Smooth muscle cell (in vitro differentiated cells): ENCODE data around the gene GZF1. TPM values are rescaled to one million over a fixed set of nuclear protein-coding genes. Genes with fewer than 3 reads are reported as not detected.

ENCODE experiments used
- DNase-seq: peaks from one replicate; lab custom pipeline; 2025; ENCODE audit not compliant: unreplicated experiment; lab: John Stamatoyannopoulos, UW
- H2AFZ ChIP-seq: fragments of 200-600 bp; sonication (generic); 2 replicates; pipeline ENCODE4 v1.6.0; 2016; ENCODE audit warnings: antibody characterized with exemption, low read depth, mild to moderate bottlenecking
- H3F3A ChIP-seq: fragments of 200-600 bp; sonication (generic); 2 replicates; pipeline ENCODE4 v1.6.0; 2017; ENCODE audit warnings: antibody characterized with exemption, low read depth
- H3K27ac ChIP-seq: fragments of 200-600 bp; sonication (generic); 2 replicates; pipeline ENCODE4 v1.5.1; 2016; ENCODE audit warnings: low read depth, mild to moderate bottlenecking
- H3K27me3 ChIP-seq: fragments of 200-600 bp; sonication (generic); 2 replicates; pipeline ENCODE4 v1.6.1; 2016; ENCODE audit warnings: low read depth, mild to moderate bottlenecking
- H3K36me3 ChIP-seq: fragments of 200-600 bp; sonication (generic); 2 replicates; pipeline ENCODE4 v1.5.1; 2016; ENCODE audit warnings: low read depth
- H3K4me1 ChIP-seq: fragments of 200-600 bp; sonication (generic); 2 replicates; pipeline ENCODE4 v1.5.1; 2016; ENCODE audit warnings: low read depth
- H3K4me2 ChIP-seq: fragments of 200-600 bp; sonication (generic); 2 replicates; pipeline ENCODE4 v1.6.0; 2016; ENCODE audit warnings: mild to moderate bottlenecking
- H3K4me3 ChIP-seq: fragments of 200-600 bp; sonication (generic); 2 replicates; pipeline ENCODE4 v1.5.1; 2016; ENCODE audit warnings: mild to moderate bottlenecking
- H3K79me2 ChIP-seq: fragments of 200-600 bp; sonication (generic); 2 replicates; pipeline ENCODE4 v1.6.0; 2016; ENCODE audit warnings: low read depth, mild to moderate bottlenecking
- H3K9ac ChIP-seq: fragments of 200-600 bp; sonication (generic); 2 replicates; pipeline ENCODE4 v1.6.0; 2016; ENCODE audit warnings: low read depth
- H3K9me3 ChIP-seq: fragments of 200-600 bp; sonication (generic); replicated peaks from 2 replicates; pipeline ENCODE4 v1.5.1; 2016; ENCODE audit warnings: low read depth
- H4K20me1 ChIP-seq: fragments of 200-600 bp; sonication (generic); 2 replicates; pipeline ENCODE4 v1.6.0; 2016; ENCODE audit warnings: low read depth
- CTCF ChIP-seq: fragments of 200-600 bp; sonication (generic); IDR thresholded peaks from 2 replicates; pipeline ENCODE4 v1.5.1; 2017; ENCODE audit warnings: borderline replicate concordance, mild to moderate bottlenecking, antibody characterized with exemption; ENCODE audit not compliant: insufficient read depth, poor library complexity, severe bottlenecking
- WGBS: methylation state at CpG from one replicate; pipeline ENCODE4 v1.1.7; 2016; ENCODE audit warnings: low lambda C conversion rate; 5-methylcytosine and 5-hydroxymethylcytosine counted together
- polyA plus RNA-seq: library from polyadenylated mRNA; unstranded; fragments of >200 nt; fragmentation: Nextera tagmentation; extraction: Ambion mirVana; gene quantifications from 2 replicates; pipeline ENCODE4 v1.2.1, GENCODE V29; 2016
- total RNA-seq: library from RNA; depleted of rRNA; stranded (reverse); fragments of >200 nt; gene quantifications from 2 replicates; pipeline ENCODE4 v1.2.3, GENCODE V29; 2014

The GZF1 gene
- total and polyA plus RNA-seq, 2 experiments from 2014 or later, result 6.0 to 13.7 TPM

- WGBS, result 91% methylated on average over 1 of the region's 1 CpG
- Histone ChIP-seq H3F3A (no peaks in the 10 kb centered on the region), H3K4me2 (no peak overlapping the region), H3K9ac (no peak overlapping the region), H3K36me3 (no peaks in the 10 kb centered on the region), H3K79me2 (peaks cover 100% of the 10 kb centered on the region), H4K20me1 (peaks cover 88% of the 10 kb centered on the region), H3K4me3 (no peak overlapping the region), H2AFZ (no peak overlapping the region), H3K4me1 (peaks cover 8% of the 10 kb centered on the region), H3K27ac (no peak overlapping the region), H3K27me3 (no peaks in the 10 kb centered on the region), H3K9me3 (no peaks in the 10 kb centered on the region)
- TF ChIP-seq CTCF, result no peak
- no peak for DNase-seq
Observed at GRCh38 chr20:23414526-23415188, 52.7 kb downstream of the GZF1 start.

- WGBS, result 99% methylated on average over 5 of the region's 5 CpGs
- Histone ChIP-seq H3K4me3 (no peak overlapping the region), H3K9ac (no peak overlapping the region), H3K79me2 (peaks cover 96% of the 10 kb centered on the region), H3K9me3 (no peaks in the 10 kb centered on the region), H2AFZ (no peak overlapping the region), H3K27ac (no peak overlapping the region), H3K36me3 (no peaks in the 10 kb centered on the region), H3K27me3 (no peaks in the 10 kb centered on the region), H3F3A (no peaks in the 10 kb centered on the region), H4K20me1 (peaks cover 81% of the 10 kb centered on the region), H3K4me1 (peaks cover 11% of the 10 kb centered on the region), H3K4me2 (no peak overlapping the region)
- TF ChIP-seq CTCF, result no peak
- DNase-seq, result no peak
Observed at GRCh38 chr20:23415555-23415954, 53.6 kb downstream of the GZF1 start.

GRCh38 chr20:23415959-23416583 lies 54.1 kb downstream of the GZF1 start:
- 89% methylated on average over 6 of the region's 6 CpGs for WGBS
- H3K9me3 ChIP-seq, result no peaks in the 10 kb centered on the region
- DNase-seq, result no peak
- no peak overlapping the region for H3K9ac ChIP-seq
- no peaks in the 10 kb centered on the region for H3F3A ChIP-seq
- no peak overlapping the region for H2AFZ ChIP-seq
- peaks cover 96% of the 10 kb centered on the region for H3K79me2 ChIP-seq
- H3K36me3 ChIP-seq, result no peaks in the 10 kb centered on the region
- no peak for TF ChIP-seq CTCF
- no peaks in the 10 kb centered on the region for H3K27me3 ChIP-seq
- H3K4me3 ChIP-seq, result no peak overlapping the region
- H3K4me2 ChIP-seq, result no peak overlapping the region
- H4K20me1 ChIP-seq, result peaks cover 76% of the 10 kb centered on the region
- no peak overlapping the region for H3K27ac ChIP-seq
- H3K4me1 ChIP-seq, result peaks cover 11% of the 10 kb centered on the region

GRCh38 chr20:23417861-23418260 lies 55.9 kb downstream of the GZF1 start:
- no peaks in the 10 kb centered on the region for H3K27me3 ChIP-seq
- no peak overlapping the region for H3K9ac ChIP-seq
- H3K36me3 ChIP-seq, result no peaks in the 10 kb centered on the region
- H3K4me1 ChIP-seq, result peaks cover 9% of the 10 kb centered on the region
- peaks cover 1% of the 10 kb centered on the region for H3F3A ChIP-seq
- no peak overlapping the region for H2AFZ ChIP-seq
- no peak overlapping the region for H3K4me2 ChIP-seq
- no peak for TF ChIP-seq CTCF
- peaks cover 59% of the 10 kb centered on the region for H4K20me1 ChIP-seq
- H3K9me3 ChIP-seq, result no peaks in the 10 kb centered on the region
- H3K27ac ChIP-seq, result no peak overlapping the region
- H3K79me2 ChIP-seq, result peaks cover 80% of the 10 kb centered on the region
- no peak for DNase-seq
- no peak overlapping the region for H3K4me3 ChIP-seq
